ENCODE data around the gene SLC8A3. TPM values are rescaled to one million over a fixed set of nuclear protein-coding genes. Genes with fewer than 3 reads are reported as not detected.

Gene SLC8A3
- total and polyA plus RNA-seq, 2 donors from 2014 or later = 0.98 TPM; not detected in 1

DNA sequence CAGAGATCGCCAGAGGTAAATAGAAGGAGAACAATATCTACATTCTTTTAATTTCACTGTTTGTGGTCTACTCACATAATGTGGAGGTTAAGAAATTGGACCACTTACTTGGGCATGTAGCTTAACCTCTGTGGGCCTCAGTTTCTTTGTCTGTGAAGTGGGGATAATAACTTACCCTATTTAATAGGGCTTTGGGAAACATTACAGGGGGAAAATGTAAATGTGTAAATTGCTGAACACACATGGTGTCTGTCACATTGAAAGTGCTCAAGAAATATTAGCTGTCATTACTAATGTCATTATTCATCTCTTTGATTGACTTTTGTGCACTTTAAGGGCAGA is 140.5 kb downstream of the SLC8A3 start:
- intact Hi-C loops (cut with DNase I) = no loop called here
- Histone ChIP-seq H3K4me3 (ENCODE audit: low read length in 3 of 3) (no peak overlapping the region), H3K4me1 (ENCODE audit: control insufficient read depth in 2 of 3, insufficient read depth in 2 of 3, low read depth in 1 of 3, low read length in 3 of 3) (no peaks in the 10 kb centered on the region), H3K27me3 (ENCODE audit: control insufficient read depth, insufficient read depth, low read length) (no peaks in the 10 kb centered on the region), H3K36me3 (ENCODE audit: control insufficient read depth in 2 of 3, insufficient read depth in 3 of 3, low read length in 3 of 3) (no peaks in the 10 kb centered on the region), H3K9ac (ENCODE audit: low read length in 3 of 3) (no peak overlapping the region), H3K9me3 (ENCODE audit: control insufficient read depth in 2 of 3, insufficient read depth in 1 of 3, low read length in 3 of 3) (no peaks in the 10 kb centered on the region), H3K27ac (ENCODE audit: low read depth in 2 of 2, low read length in 2 of 2) (no peak overlapping the region)
- DNase-seq (no peak), FAIRE-seq (no peak)
- TF ChIP-seq, protein P1, sequence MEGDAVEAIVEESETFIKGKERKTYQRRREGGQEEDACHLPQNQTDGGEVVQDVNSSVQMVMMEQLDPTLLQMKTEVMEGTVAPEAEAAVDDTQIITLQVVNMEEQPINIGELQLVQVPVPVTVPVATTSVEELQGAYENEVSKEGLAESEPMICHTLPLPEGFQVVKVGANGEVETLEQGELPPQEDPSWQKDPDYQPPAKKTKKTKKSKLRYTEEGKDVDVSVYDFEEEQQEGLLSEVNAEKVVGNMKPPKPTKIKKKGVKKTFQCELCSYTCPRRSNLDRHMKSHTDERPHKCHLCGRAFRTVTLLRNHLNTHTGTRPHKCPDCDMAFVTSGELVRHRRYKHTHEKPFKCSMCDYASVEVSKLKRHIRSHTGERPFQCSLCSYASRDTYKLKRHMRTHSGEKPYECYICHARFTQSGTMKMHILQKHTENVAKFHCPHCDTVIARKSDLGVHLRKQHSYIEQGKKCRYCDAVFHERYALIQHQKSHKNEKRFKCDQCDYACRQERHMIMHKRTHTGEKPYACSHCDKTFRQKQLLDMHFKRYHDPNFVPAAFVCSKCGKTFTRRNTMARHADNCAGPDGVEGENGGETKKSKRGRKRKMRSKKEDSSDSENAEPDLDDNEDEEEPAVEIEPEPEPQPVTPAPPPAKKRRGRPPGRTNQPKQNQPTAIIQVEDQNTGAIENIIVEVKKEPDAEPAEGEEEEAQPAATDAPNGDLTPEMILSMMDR (IDR thresholded peaks at IDR 0.05; ENCODE audit: borderline replicate concordance, extremely low read depth, insufficient read depth) = no peak

DNA sequence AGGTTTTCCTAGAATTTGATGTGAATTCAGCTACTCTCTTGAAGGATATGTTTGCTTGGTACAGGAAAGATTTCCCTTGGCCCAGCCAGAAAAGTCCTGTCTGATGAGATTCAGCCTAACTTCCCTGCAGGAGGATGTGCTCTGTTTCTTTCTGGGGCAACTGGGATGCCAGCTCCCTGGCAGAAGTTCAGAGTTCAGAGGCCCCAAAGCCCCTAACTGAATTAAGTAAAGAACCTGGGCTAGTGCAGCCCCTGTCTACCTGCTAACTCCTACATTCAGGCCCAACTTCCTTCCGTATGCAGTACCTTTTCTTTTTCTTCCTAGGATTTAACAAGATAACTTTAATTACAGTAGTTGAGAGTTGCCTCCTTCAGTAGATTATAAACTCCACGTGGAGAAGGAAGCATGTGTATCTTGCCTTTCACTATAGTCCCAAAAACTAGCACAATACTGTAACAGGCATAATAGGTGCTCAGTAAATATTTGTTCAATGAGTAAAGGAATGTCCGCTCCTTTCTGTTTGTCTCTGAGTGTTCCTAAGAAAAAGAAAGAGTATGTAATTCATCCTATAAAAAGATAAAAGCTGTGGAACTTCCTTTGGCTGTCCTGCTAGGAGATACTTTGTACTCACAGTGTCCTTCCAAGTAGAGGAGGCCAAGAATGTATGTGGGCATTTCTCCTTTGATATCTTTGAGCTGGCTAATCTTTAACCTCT is 141.0 kb downstream of the SLC8A3 start:
- no peak overlapping the region for H3K9ac ChIP-seq (ENCODE audit: low read length in 3 of 3)
- no peaks in the 10 kb centered on the region for H3K36me3 ChIP-seq (ENCODE audit: control insufficient read depth in 2 of 3, insufficient read depth in 3 of 3, low read length in 3 of 3)
- H3K27me3 ChIP-seq (ENCODE audit: control insufficient read depth, insufficient read depth, low read length) = no peaks in the 10 kb centered on the region
- no peaks in the 10 kb centered on the region for H3K4me1 ChIP-seq (ENCODE audit: control insufficient read depth in 2 of 3, insufficient read depth in 2 of 3, low read depth in 1 of 3, low read length in 3 of 3)
- DNase-seq (no peak), FAIRE-seq (no peak)
- H3K4me3 ChIP-seq (ENCODE audit: low read length in 3 of 3) = no peak overlapping the region
- intact Hi-C loops (cut with DNase I) = no loop called here
- no peaks in the 10 kb centered on the region for H3K9me3 ChIP-seq (ENCODE audit: control insufficient read depth in 2 of 3, insufficient read depth in 1 of 3, low read length in 3 of 3)
- TF ChIP-seq, protein P1 (IDR thresholded peaks at IDR 0.05; ENCODE audit: borderline replicate concordance, extremely low read depth, insufficient read depth) = no peak
- H3K27ac ChIP-seq (ENCODE audit: low read depth in 2 of 2, low read length in 2 of 2) = no peak overlapping the region

- intact Hi-C loops (cut with DNase I) = no loop called here
- FAIRE-seq = no peak
- TF ChIP-seq, protein P1 (IDR thresholded peaks at IDR 0.05; ENCODE audit: borderline replicate concordance, extremely low read depth, insufficient read depth) = peak; percentile 72
These were observed 142.8 kb downstream of the SLC8A3 start for GRCh38 chr14:70045844-70046535.

More at GRCh38 chr14:70045844-70046535, 142.8 kb downstream of the SLC8A3 start:
- Histone ChIP-seq H3K27me3 (ENCODE audit: control insufficient read depth, insufficient read depth, low read length) (no peaks in the 10 kb centered on the region), H3K4me3 (ENCODE audit: low read length in 3 of 3) (no peak overlapping the region), H3K4me1 (ENCODE audit: control insufficient read depth in 2 of 3, insufficient read depth in 2 of 3, low read depth in 1 of 3, low read length in 3 of 3) (no peaks in the 10 kb centered on the region), H3K27ac (ENCODE audit: low read depth in 2 of 2, low read length in 2 of 2) (no peak overlapping the region), H3K9me3 (ENCODE audit: control insufficient read depth in 2 of 3, insufficient read depth in 1 of 3, low read length in 3 of 3) (no peaks in the 10 kb centered on the region), H3K36me3 (ENCODE audit: control insufficient read depth in 2 of 3, insufficient read depth in 3 of 3, low read length in 3 of 3) (no peaks in the 10 kb centered on the region), H3K9ac (ENCODE audit: low read length in 3 of 3) (no peak overlapping the region)
- DNase-seq = peak; percentile 49 to 85 (median 70)

Data from kidney (tissue), 14 donors.